CD4-positive, alpha-beta T cell treated with Interferon gamma for 1 hour (primary cell): ENCODE results near the gene BABAM1.

Experiments
- DNase-seq: peaks from one replicate; pipeline ENCODE4 v3.0.0-alpha.2; 2020

BABAM1 gene

DNA sequence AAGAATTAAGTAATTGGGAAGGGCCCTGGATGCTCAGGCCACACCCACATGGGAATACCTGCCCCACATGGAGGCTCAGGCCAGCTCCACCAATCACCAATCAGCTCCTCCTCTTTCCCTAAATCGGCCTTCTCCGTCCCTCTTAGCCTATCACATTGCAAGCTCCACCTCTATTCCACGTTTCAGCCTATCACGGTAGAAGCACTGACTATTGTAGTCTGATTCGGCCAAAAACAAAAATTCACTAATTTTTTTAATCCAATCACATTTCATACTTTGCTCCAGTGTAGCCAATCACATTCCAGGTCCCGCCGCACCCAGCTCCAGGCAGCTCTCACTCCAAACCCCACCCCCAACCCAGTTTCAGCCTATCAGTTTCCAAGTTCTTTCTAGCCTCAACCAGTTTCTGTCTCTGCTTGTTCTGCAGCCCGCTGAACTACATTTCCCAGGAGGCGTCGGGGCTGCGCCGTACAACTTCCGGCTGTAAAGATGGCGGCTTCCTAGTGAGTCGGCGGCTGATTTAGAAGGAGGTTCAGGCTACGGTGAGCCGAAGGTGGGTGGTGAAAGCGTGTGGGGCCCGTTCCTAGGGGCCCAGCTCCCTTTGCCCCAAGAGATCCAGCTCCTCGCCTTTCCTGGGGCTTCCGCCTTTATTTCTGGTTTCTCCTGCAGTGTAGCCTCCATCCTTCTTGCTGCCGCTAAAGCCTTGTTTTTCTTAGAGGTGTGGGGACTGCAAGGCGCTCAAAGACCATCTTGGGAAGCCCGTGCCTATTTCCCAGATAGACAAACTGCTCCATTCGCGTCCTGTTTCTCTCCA is at the start of gene BABAM1:
TSS of gene BABAM1 (plus strand) at position 469 of the 814 bp plus-strand sequence. CDS start 1,364 bp downstream, outside the sequence.
- DNase-seq: peak; percentile 98

DNA sequence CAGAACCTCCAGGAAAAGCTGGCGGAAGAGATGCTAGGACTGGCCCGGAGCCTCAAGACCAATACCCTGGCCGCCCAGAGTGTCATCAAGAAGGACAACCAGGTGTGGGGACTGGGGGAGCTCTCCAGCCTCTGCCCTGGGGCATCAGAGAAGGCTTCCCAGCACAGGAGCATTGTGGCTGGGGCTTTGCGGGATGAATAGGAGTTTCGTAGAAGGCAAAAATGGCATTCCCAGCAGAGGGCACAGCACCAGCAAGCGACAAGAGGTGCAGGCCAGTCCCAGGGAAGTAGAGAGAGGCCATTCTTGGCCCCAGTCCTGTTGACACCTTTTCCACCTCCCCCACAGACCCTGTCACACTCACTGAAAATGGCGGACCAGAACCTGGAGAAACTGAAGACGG is 48.0 kb upstream of the BABAM1 start:
- no peak for DNase-seq

DNA sequence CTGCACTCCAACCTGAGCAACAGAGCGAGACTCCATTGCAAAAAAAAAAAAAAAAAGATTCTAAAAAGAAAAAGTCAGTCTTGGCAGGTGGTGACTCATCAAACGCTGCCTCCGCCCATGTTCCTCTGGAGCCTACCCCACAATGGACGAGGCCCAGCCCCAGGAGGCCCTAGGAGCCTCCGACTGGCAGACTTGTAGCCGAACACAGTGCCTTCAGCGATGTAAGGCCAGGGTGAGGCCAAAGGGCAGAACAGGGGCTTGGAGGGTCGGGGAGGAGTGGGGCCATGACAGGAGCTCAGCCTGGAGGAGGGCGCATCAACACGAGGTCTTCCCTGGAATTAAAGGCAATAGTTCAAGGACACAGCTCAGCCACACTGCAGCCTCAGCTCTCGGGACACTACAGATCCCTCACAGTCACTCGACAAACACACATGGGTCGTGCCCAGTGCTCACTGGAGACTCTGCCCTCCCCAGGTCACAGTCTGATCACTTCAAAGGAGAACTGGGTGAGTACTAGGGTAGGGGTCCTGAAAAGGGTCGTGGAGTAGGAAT is 47.0 kb upstream of the BABAM1 start:
- peak; percentile 21 for DNase-seq

DNA sequence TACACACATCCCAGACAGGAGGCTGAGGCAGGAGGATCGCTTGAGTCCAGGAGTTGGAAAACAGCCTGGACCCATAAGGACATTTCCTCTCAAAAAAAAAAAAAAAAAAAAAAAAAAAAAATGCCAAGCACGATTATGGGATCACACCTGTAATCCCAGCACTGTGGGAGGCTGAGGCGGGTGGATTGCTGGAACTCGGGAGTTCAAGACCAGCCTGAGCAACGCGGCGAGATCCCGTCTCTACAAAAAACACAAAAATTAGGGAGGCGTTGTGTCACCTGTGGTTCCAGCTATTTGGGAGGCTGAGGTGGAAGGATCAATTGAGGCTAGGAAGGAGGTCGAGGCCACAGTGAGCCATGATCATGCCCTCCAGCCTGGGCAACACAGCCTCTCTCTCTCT is 42.2 kb upstream of the BABAM1 start:
- no peak for DNase-seq

DNA sequence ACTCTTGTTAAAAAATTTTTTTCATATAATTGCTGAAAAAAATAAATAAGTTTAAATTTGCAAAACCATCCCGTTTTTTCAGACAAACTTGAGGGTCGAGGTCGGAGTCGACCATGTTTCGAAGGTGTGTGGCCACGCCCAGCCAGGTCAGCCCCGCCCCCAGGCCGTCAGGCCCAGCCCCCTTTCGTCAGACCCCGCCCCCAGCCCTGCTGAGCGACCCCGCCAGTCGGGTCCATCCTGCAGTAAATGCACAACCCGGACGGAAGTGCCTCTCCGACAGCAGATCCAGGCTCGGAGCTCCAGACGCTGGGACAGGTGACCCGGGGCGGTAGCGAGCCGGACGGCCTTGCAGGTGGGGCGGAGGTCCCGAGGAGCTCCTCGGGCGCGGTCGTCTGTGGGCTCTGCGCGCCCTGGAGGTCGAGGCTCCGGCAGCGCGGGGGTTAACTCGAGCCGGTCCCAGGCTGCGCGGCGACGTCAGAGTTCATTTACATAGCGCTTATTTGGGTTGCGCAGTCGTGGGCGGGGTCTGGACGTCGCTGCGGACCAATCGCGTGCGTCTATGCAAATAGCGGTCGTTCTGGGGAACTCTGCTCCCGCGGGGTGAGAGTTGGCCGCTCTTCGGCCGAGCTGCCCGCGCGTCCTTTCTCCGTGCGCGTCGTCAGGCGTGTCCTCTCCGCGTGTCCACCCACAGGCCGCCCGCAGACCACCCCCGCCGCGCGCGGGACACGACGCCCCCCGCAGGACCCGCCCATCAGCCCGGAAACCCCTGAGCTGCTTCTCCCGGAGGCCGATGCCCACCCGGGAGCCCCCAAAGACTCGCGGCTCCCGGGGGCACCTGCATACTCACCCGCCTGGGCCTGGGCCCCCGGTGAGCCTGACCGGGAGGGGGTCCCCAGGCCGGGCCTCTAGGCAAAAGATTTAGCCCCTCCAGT is 41.0 kb upstream of the BABAM1 start, which contains the start of gene OCEL1:
TSS of gene OCEL1 (plus strand) at position 225 of the 932 bp plus-strand sequence. CDS start at position 247, 22 bp downstream.
- DNase-seq: peak; percentile 96

DNA sequence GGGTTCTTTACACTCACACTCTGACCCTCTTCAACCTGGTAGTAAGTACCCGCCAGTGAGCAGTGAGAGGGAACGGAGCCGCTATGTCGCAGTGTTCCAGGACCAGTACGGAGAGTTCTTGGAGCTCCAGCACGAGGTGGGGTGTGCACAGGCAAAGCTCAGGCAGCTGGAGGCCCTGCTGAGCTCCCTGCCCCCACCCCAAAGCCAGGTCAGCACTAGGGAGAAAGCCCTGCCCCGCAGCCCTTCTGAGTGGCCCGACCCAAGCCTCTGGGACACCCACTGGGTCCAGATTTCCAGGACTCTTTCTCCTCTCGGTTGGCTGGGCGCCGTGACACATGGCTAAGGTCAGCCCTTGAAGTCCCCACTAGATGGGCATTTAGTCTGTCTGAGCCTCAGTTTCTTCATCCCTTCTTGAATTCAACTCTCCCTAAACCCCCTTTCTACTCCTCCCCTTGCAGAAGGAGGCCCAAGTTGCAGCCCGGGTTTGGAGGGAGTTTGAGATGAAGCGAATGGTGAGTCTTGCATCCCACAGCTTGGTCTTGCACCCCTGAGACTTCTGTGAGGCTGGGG is 39.4 kb upstream of the BABAM1 start:
- no peak for DNase-seq

DNA sequence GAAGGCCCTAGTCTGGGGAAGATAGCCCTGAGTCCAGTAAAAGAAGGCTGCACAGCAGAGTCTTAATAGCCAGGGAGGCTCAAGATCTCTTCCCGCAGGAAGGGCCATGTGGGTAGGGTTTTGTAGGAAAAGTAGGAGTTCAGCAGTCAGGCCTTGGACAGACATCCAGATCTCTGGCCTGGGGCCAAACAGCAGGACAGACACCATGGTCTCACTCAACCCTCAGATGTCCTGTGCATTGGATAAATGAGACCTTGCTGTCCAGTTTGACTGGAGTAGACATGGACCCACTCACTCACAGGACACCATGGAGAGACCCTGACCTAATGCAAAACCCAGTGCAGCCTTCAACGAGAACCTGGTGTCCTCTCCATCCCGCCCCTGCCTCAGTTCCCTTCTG is 37.4 kb upstream of the BABAM1 start:
- DNase-seq: no peak

DNA sequence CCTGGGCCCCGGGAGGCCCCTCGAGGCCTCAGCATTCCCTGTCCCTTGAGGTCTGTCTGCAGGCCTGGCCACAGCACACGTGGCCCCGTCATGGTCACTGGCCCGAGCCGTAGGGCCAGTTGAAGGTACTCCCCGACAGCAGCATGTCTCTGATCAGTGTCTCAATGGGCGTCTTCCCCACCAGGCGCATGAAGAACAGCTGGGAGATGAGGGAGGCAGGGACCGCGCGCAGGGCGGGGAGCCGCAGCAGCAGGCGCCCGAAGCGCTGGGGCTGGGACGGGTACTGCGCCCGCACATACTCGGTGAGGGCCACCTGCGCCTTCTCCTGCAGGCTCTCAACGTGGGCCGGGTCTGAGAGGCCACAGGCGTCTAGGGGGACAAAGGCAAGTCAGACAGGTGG is 35.0 kb upstream of the BABAM1 start:
- no peak for DNase-seq

DNA sequence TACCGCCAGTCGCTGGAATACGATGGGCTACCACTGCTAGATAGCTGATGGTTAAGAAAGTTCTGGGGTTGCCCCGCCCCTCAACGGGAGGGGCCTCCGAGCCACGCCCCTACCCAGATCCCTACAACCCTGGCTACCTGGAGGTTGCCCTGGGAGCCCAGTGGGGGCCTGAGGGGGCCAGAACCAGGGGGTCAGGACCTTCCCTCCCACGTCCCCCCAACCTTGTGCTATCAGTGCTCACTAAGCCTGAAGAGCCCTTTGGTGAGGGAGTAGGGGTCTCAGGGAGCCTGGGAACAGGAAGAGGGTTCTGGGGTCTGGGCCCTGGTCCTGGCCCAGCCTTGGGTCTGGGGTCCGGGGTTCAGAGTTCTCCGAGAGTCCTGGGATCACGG is 32.3 kb upstream of the BABAM1 start:
- DNase-seq: peak; percentile 43

DNA sequence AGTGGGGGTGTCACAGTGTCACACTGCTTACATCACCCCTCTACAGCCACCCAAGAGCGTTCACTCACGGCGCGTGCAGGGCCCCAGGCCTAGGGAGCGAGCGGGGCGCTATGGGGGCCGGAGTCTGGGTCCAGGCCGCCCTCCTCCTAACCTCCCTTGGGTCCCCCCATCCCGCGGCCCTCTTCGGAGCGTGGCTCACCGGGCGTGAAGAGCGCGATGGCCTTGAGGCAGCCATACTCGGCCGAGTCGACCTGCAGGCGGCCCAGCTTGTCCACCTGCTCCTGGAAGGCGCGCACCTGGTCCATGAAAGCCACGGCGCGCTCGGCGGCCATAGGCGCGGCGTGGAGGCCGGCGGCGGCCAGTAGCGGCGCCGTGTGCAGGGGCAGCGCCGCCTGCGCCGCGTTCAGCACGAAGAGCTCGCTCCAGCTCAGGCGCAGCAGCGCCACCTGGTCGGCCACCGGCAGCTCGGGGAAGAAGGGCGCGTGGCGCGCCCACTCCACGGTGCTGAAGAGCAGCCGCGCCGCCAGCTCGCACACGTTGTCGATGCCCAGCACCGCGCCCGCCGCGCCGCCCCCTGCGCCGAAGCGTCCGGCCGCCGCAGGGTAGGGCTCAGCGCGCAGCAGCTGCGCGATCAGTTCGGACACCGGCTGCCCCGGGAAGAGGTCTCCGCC is 31.8 kb upstream of the BABAM1 start:
- peak; percentile 73 for DNase-seq

DNA sequence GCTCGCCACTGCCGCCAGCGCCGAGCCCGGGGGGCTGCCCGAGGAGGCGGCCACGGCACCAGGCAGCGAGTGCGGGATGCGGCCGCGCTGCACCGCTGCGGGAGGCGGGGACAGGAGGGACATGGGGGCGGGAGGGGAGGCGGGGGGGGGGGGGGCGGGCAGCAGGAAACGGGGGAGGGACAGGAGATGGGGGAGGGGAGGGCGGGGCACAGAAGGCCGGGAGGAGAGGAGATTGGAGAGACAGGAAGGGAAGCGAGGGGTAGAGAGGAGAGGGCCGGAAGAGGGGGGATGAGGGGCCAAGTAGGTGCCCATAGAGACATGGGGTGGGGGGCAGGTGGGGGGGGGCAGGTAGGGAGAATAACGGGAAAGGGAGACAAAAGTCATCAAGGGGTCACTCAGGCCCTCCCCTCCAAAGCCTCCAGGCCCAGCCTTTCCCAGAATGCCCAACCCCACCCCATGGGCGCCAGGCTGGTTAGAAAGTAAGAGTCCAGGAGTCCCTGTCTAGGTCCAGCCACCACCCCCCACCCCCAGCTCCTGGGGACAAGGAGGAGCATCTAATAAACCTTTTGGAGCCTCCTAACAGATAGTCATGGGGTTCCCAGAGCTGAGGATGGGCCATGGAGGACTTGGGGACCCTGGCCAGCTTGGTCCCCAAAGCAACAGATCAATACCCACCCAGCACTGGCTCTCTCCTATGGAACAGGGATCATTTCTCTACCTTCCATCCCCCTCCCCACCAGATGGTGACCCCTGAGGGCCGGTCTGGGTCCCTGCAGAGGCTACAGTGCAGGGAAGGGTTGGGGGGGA is 31.1 kb upstream of the BABAM1 start:
- DNase-seq: no peak

DNA sequence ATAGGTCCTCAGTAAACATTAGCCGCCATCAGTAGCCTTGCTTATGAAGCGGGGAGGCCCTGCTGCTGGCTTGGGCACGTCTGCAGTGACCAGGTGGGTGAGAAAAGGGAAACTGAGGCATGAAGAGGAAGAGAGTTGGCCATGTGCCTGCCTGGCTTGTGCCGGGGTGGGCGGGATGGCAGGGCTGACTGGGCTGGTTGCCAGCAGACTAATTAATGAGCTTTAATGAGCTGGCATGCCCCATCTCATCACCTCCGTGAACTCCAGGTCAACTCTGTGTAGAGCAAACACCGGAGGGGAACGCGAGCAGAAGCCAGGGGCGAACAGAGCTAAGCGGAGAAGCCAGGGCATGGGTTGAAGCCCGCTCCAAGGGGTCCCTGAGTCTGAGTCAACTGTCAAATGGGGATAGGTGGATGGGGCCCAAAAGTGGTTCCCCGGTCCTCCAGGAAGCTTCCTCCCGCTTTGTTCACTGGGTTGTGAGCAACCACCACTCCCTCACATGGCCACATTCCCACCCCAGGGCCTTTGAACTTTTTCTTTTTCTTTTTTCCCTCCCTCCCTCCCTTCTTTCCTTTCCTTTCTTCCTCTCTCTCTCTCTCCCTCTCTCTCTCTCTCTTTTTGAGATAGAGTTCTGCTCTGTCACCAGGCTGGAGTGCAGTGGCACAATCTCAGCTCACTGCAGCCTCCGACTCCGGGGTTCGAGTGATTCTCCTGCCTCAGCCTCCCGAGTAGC is 30.3 kb upstream of the BABAM1 start:
- no peak for DNase-seq

DNA sequence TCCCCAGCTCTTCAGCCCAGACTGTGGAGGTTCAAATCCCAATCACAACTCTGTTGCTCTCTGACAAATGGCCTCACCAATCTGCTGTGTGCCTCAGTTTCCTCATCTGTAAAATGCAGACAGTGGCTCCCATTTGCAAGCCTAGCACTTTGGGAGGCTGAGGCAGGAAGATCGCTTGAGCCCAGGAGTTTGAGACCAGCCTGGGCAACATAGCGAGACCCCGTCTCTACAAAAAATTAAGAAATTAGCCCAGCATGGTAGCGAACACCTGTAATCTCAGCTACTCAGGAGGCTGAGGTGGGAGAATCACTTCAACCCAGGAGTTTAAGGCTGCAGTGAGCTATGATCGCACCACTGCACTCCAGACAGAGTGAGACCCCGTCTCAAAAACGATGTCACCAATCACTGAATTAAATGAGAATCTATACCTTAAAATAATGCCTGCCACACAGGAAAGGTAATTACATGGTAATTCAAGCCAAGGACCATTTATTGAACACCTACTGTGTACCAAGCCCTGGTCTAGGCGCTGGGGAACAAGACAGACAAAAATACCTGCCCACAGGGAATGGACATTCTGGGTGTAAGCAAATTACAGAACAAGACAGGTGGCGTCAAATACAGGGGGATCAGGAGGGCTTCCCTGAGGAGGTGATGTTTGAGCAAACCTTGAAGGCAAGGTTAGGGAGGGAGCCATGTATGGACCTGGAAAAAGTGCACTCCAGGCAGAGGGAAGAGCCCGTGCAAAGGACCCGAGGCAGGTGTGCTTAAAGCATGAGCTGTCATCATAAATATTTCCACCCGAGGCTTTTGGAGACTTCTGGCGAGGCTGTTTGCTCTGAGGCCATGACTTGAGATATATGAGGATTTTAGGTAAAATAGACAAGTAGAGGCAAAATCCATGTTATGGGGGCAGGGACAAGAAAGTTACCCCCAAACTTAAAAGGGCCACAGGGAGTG is 29.2 kb upstream of the BABAM1 start:
- DNase-seq: no peak

DNA sequence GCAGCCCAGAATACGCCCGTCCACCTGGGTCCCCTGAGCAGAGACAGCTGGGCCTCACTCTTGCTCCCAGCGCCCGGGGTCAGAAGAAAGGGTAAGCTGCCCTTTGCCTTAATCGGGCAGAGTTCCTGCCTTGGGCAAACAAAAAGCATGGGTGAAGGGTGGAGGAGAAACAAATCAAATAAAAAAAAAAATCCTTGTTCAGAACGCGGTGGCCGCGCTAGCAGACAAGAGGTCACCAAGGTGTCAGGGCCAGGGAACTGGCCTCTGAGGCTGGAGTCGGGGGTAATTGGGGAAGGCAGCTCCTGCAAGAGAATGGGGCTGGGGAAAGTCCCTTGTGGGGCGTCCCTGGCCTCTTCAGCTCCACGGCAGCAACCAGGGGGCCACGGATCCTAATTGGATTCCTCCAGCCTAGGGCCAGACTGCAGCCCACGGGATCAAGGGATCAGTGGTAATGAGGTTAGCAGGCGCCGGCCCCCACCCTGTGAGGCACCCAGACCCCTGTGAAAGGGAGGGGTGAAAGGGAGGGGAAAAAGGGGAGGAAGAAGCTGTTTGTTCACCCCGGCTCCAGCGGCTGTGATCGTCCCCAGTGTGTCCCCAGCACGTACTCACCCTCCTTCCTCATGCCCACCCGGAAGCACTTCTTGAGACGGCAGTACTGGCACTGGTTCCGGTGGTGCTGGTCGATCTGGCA is 27.0 kb upstream of the BABAM1 start:
- DNase-seq: no peak

DNA sequence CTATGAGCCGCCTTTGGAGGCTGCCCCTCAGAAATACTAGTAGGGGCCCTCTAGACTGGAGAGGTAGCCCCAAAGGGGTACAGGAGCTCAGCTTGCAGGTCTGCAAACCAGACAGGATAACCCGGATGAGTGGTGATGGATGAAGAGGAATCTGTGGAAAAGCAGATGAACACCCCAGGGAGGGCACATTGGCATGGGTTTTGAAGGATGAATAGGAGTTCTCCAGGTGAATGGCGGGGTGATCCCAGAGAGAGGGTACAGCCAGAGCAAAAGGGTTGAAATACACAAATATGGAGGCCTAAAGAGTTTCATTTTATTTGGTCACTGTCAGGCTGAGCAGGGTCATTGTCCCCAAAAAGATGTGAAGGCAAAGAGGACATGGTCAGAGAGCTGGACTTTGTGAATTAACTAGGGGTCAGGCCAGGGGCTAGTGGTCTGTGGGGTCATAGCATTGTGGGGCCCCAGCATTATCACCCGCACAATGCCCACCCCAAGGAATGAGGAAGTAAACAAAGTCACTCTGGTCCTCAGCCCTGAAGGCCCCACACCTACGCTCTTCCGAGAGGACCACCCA is 26.3 kb upstream of the BABAM1 start:
- DNase-seq: no peak

DNA sequence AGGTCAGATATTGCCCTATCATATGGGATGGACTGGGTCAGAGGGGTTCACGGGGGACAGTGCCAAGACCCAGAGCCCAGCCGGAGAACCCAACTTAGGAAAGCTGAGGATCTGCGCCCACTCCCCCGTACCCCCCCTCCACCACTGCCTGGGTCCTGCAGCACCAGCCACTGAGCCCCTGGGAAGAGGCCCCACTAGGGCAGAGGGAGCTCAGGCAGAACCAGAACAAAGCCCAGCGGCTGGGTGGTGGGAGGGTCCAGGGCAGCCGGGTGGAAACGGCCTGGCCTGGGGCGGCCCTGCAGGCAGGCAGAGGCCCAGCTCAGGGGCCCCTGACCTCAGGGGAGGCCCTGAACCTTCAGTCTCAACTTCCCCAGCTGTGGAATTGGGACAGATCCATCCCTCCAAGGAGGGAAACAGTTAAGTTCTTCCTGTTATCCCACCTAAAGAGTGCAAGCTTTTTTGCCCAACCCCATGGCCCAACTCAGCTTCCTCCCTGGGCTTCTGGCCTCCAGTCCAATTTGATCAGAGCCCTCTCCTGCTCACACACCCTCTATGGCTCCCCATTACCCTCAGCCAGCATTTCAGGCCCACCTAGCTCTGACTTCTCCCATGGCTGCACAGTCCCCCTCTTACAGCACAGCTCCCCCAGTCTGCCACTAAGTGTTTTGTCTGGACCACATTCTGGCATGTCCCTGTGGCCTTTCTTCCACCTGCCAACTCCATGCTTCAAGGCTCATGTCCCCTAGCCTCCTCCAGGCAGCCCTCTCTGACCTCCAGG is 24.6 kb upstream of the BABAM1 start:
- no peak for DNase-seq

DNA sequence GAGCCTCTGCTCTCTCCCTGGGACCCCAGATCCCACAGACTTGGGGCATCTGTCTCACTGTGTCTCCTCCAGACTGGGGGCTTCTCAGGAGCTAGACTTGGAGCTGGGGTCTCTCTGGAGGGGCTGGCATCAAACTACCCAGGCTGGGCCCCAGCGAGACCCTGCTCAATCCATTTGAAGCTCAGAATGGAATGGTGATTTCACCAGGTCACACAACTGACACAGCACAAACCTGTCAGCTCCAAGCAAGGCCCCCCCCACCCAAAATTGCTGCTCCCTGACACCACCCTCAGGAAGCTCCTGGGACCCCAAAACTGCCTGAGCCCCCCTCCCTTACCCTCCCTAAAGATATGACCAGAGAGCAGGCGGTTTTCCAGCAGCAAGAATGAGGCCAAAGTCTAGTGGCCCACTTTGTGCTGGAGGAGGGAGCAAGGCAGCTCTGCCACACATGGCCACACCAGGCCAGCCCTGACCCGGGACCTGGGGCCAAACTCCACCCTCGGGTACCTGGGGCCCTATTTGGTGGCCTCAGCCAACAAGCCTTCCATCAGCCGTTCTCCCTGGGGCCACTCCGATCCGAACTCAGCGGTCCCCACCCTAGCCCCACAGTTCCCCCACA is 23.9 kb upstream of the BABAM1 start:
- DNase-seq: no peak
